Upper lobe of right lung (tissue), 1 donor: Measurements from ENCODE around the gene RTEL1. TPM values are rescaled to one million over a fixed set of nuclear protein-coding genes. Genes with fewer than 3 reads are reported as not detected.
A peak's percentile ranks its signal among the peaks of the same experiment; 100 is the strongest.

Experiments used
- ATAC-seq: fragments of 200-7000 bp; cut with Tn5 transposase; one replicate; pipeline ENCODE4 v1.9.1; 2020; ENCODE audit warnings: mild to moderate bottlenecking, moderate library complexity
- DNase-seq: peaks from one replicate; pipeline ENCODE4 v3.0.0-alpha.2; 2020
- H3K27ac ChIP-seq: fragments of 200-600 bp; one replicate; pipeline ENCODE4 v1.8.0; 2022
- H3K27me3 ChIP-seq: fragments of 200-600 bp; one replicate; pipeline ENCODE4 v1.8.0; 2022; ENCODE audit warnings: mild to moderate bottlenecking
- H3K36me3 ChIP-seq: fragments of 200-600 bp; one replicate; pipeline ENCODE4 v1.8.0; 2022
- H3K4me1 ChIP-seq: fragments of 200-600 bp; one replicate; pipeline ENCODE4 v1.8.0; 2022
- H3K4me3 ChIP-seq: fragments of 200-600 bp; one replicate; pipeline ENCODE4 v1.8.0; 2022; ENCODE audit warnings: mild to moderate bottlenecking
- H3K9me3 ChIP-seq: fragments of 200-600 bp; one replicate; pipeline ENCODE4 v1.8.0; 2022
- intact Hi-C: fragments of 100-400 bp; cut with DNase I; formaldehyde crosslinking; loops from one replicate; pipeline ENCODE4 v1.11.0; 2022
- total RNA-seq: library from RNA; stranded (reverse); fragmentation: NEBNext Ultra II Directional; extraction: Animal tissue kit (Norgen Biotek cat#: 25700); gene quantifications from one replicate; pipeline ENCODE4 v1.2.1, GENCODE V29; 2021
- TF ChIP-seq, protein P1 (sequence below): fragments of 200-600 bp; IDR thresholded peaks from one replicate; pipeline ENCODE4 v1.8.0; 2022; ENCODE audit warnings: antibody characterized with exemption
- donor health status: DM: no; HTN: yes; CAD: no; lungs with severe emphysema.

Gene RTEL1
- total RNA-seq, 1 donor from 2014 or later = 26.7 TPM

- Histone ChIP-seq H3K36me3 (no peaks in the 10 kb centered on the region), H3K27me3 (no peaks in the 10 kb centered on the region), H3K27ac (peak overlapping the region; percentile 93), H3K4me3 (peak overlapping the region; percentile 69), H3K4me1 (peaks cover 22% of the 10 kb centered on the region), H3K9me3 (no peaks in the 10 kb centered on the region)
- TF ChIP-seq, protein P1, sequence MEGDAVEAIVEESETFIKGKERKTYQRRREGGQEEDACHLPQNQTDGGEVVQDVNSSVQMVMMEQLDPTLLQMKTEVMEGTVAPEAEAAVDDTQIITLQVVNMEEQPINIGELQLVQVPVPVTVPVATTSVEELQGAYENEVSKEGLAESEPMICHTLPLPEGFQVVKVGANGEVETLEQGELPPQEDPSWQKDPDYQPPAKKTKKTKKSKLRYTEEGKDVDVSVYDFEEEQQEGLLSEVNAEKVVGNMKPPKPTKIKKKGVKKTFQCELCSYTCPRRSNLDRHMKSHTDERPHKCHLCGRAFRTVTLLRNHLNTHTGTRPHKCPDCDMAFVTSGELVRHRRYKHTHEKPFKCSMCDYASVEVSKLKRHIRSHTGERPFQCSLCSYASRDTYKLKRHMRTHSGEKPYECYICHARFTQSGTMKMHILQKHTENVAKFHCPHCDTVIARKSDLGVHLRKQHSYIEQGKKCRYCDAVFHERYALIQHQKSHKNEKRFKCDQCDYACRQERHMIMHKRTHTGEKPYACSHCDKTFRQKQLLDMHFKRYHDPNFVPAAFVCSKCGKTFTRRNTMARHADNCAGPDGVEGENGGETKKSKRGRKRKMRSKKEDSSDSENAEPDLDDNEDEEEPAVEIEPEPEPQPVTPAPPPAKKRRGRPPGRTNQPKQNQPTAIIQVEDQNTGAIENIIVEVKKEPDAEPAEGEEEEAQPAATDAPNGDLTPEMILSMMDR = no peak
- ATAC-seq = peak; percentile 46
- no peak for DNase-seq
- intact Hi-C loops = no loop called here
Measured at GRCh38 chr20:63641146-63641791, 16.8 kb upstream of the RTEL1 start.

DNA sequence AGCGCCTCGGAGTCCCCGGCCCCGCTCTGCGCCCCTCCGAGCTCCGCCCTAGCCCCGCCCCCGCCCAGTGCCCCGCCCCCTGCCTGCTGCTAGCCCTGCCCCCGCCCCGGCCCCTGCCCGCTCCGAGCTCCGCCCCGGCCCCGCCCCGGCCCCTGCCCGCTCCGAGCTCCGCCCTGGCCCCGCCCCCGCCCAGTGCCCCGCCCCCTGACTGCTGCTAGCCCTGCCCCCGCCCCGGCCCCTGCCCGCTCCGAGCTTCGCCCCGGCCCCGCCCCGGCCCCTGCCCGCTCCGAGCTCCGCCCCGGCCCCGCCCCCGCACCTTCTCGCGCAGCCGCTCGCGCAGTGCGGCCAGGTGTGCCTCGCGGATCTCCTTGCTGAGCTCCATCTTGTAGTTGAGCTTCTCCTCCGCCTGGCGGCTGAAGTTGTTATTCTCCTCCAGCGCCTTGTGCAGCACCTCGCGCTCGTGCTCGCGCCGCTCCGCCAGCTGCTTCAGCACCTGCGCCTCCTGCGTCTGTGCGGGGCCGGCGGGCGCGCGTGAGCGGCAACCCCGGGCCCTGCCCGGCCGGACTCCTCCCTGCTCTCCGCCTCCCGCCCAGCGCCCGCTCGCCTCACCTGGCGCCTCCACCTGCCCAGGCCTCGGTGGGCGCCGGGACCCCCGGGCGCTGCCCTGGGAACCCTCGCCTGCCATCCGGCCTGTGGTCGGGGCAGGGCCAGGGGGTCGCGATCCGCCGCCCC, 16.2 kb upstream of the RTEL1 start:
- no peaks in the 10 kb centered on the region for H3K27me3 ChIP-seq
- ATAC-seq (peak; percentile 91), DNase-seq (peak; percentile 97)
- peaks cover 20% of the 10 kb centered on the region for H3K4me1 ChIP-seq
- TF ChIP-seq, protein P1 = peak; percentile 42
- H3K27ac ChIP-seq = peak overlapping the region; percentile 93
- H3K36me3 ChIP-seq = no peaks in the 10 kb centered on the region
- no peaks in the 10 kb centered on the region for H3K9me3 ChIP-seq
- intact Hi-C loops = no loop called here
- H3K4me3 ChIP-seq = peak overlapping the region; percentile 69

DNA sequence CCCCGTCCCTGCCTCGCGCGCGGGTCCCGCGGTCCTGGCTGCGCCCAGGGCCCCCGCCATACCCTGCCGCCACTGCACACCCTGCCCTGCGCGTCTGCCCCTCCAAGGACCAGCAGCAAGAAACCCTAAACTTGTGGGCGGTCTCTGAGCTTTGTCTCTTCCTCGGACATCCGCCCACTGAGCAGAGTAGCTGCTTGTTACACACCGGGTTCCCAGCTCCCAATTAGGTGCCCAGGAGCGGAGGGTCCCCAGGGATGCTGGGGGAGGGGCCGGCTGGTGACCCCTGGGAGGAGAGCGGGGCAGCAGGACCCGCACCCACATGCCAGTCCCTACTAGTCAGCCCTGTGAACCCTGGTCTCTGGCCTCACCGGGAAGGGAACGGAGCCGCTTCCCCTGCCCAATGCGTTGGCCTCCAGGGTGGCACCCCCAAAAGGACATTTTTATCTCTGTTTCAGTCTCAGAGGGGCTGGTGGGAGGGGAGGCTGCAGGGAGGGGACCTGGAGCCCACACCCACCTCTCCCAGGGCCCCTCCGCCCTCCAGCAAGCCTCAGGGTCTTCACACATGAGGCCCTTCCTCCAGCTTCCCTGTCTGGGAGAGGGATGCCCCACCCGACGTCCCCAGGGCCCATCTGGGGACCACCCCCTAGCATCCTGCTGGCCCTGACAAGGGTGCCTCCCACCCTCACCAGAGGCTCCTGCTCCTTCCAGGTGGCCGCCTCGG, 15.4 kb upstream of the RTEL1 start:
- peak overlapping the region; percentile 47 for H3K27ac ChIP-seq
- intact Hi-C loops = no loop called here
- no peaks in the 10 kb centered on the region for H3K27me3 ChIP-seq
- H3K9me3 ChIP-seq = no peaks in the 10 kb centered on the region
- TF ChIP-seq, protein P1 = no peak
- peaks cover 14% of the 10 kb centered on the region for H3K4me1 ChIP-seq
- no peak for ATAC-seq
- peak overlapping the region; percentile 53 for H3K4me3 ChIP-seq
- no peak for DNase-seq
- no peaks in the 10 kb centered on the region for H3K36me3 ChIP-seq

DNA sequence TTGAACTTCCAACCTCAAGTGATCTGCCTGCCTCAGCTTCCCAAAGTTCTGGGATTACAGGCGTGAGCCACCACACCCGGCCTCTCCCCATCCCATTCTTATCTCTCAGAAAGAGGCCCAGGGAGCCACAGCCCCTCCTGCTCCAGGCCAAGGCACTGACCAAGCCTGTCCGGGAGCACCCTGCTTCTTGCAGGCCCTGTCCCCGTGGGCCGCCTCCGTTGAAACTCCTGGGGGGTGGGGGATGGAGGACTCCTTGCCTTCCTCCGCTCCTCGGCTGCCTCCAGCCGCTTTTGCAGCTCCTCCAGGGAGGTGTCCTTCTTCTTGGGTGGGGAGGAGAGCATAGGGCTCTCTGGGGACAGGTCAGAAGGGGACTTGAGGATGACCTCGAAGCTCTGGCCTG, 14.6 kb upstream of the RTEL1 start:
- H3K36me3 ChIP-seq = no peaks in the 10 kb centered on the region
- DNase-seq (no peak), ATAC-seq (no peak)
- H3K9me3 ChIP-seq = no peaks in the 10 kb centered on the region
- TF ChIP-seq, protein P1 = no peak
- H3K4me1 ChIP-seq = peaks cover 10% of the 10 kb centered on the region
- no peaks in the 10 kb centered on the region for H3K27me3 ChIP-seq
- H3K4me3 ChIP-seq = no peak overlapping the region
- no peak overlapping the region for H3K27ac ChIP-seq
- intact Hi-C loops = no loop called here

GRCh38 chr20:63643946-63644345, 14.2 kb upstream of the RTEL1 start:
- H3K4me1 ChIP-seq = peaks cover 9% of the 10 kb centered on the region

More at GRCh38 chr20:63643946-63644345, 14.2 kb upstream of the RTEL1 start:
- no peak for ATAC-seq
- Histone ChIP-seq H3K27me3 (no peaks in the 10 kb centered on the region), H3K9me3 (no peaks in the 10 kb centered on the region), H3K27ac (no peak overlapping the region), H3K36me3 (no peaks in the 10 kb centered on the region), H3K4me3 (no peak overlapping the region)
- intact Hi-C loops = no loop called here
- no peak for DNase-seq
- TF ChIP-seq, protein P1 = no peak
